ENCODE results near the gene ARL13B. TPM values are rescaled to one million over a fixed set of nuclear protein-coding genes. Genes with fewer than 3 reads are reported as not detected.
"Not testable (repeated sequence)": the region's sequence is repeated elsewhere in the genome, so short reads cannot be mapped to it uniquely, and the experiment has no call there.

The ARL13B gene
- total RNA-seq, 2 experiments from 2014 or later, result 10.5 to 10.7 TPM

DNA sequence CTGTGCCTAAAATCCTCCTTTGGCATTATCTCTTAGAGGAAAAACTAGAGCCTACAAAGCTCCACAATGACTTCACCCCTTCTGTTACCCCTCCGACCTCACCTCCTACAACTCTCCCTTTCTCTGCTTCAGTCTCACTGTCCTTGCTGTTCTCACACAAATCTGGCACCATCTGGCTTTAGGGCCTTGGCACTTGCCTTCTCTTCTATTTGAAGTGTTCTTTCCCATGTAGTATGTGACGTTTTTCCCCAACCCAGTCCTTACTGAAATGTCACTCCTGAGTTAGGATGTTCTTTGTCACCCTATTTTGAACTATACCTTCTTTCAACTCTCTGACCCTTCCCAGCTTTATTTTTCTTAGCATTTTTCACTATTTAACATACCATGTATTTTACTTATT, 39.7 kb downstream of the ARL13B start:
- Mint-ChIP-seq H3K27ac (no peak overlapping the region), H3K27me3 (no peaks in the 10 kb centered on the region), H3K4me1 (peaks cover 6% of the 10 kb centered on the region), H3K4me3 (no peak overlapping the region), H3K9me3 (no peaks in the 10 kb centered on the region), H3K36me3 (peaks cover 5% of the 10 kb centered on the region)
- DNase-seq, result no peak

DNA sequence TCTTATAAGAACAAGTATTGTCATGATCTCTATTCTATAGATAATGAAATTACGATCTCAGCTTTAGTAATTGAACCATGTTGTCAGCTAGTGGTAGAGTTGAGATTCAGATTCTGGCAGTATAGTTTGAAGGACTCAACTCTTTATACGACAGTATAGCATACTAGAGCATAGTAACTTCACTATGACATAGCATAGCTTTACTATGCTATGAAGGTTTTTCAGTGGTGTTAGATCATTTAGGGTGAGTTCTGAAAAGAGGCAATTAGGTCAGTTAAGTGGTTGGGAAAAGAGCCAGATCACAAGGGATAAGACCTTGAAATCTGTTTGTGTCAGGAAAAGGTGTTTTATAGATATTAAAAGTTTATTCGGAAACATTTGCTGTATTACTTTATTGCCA, 40.3 kb downstream of the ARL13B start:
- no peaks in the 10 kb centered on the region for H3K4me1 Mint-ChIP-seq
- H3K4me3 Mint-ChIP-seq, result no peak overlapping the region
- H3K9me3 Mint-ChIP-seq, result no peaks in the 10 kb centered on the region
- DNase-seq, result no peak
- H3K27ac Mint-ChIP-seq, result no peak overlapping the region
- no peaks in the 10 kb centered on the region for H3K27me3 Mint-ChIP-seq
- no peaks in the 10 kb centered on the region for H3K36me3 Mint-ChIP-seq

DNA sequence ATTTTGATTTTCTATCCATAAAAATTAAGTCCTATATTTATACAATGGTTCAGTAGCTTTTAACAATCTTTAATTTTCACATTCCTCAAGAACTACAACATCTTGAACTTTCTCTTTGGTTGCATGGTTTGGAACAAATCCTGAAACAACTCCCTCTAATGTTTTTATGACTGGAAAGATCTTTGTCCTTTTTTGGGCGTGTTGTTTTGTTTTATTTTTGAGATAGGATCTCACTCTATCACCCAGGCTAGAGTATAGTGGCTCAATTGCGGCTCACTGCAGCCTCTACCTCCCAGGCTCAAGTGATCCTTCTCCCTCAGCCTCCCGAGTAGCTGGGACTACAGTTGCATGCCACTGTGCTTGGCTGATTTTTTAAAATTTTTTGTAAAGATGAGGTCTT, 44.4 kb downstream of the ARL13B start:
- no peaks in the 10 kb centered on the region for H3K9me3 Mint-ChIP-seq
- no peaks in the 10 kb centered on the region for H3K27me3 Mint-ChIP-seq
- no peak overlapping the region for H3K27ac Mint-ChIP-seq
- no peak for DNase-seq
- H3K36me3 Mint-ChIP-seq, result no peaks in the 10 kb centered on the region
- H3K4me3 Mint-ChIP-seq, result no peak overlapping the region
- H3K4me1 Mint-ChIP-seq, result no peaks in the 10 kb centered on the region

DNA sequence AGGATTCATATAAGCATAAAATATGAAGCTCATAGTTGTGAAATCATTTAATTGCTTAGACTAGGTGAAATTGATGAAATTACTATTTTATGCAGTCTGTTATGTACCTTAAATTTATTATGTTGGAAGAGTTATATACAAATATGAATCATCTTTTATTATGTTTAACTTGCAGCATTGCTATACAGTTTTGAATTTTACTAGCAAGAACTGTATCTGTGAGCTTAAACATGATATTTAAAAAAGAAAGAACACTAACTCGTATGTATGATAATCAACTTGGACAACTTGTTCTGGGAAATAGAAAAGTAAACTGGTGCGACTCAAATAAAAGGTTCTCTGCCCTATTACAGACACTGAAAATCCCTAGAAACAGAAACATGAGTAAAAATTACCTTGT, 46.7 kb downstream of the ARL13B start:
- no peak for DNase-seq
- Mint-ChIP-seq H3K36me3 (no peaks in the 10 kb centered on the region), H3K4me3 (no peak overlapping the region), H3K27ac (no peak overlapping the region), H3K27me3 (no peaks in the 10 kb centered on the region), H3K9me3 (no peaks in the 10 kb centered on the region), H3K4me1 (no peaks in the 10 kb centered on the region)

DNA sequence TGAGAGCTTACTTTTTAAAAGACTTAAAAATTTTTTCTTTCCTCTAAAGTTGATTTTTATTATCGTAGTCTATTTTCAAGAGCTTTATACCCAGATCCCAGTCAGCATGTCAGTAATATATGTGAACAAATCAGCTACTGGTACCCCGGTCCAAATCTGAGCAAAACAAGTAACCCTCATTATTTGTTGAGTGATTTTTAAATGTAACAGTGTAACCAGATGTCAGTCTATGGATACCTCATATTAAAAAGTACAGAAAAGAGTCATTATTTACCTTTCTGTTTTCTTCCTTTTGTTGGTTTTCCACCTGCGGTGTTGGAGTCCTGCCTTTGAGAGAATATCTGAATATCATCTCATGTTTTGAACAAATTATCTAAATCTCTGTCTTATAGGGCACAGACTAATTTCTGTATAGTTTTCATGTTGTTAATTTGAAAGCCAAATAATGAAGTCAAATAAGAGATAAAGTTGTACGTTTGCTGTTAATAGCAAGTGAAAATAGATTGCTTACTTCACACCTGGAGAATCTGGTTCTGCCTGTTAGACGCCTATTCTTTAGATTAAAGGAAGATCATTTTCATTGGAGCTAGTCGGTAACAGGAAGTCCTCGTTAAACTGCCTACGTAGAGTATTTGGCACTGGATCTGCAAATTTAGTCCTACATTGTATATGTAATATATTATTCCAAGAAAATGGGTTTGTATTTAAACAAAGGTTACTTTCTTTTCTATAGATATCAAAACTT, 48.3 kb downstream of the ARL13B start, which contains the start of gene STX19:
TSS of gene STX19 (minus strand) at position 505 of the 745 bp plus-strand sequence. CDS start 13,328 bp downstream, outside the sequence.
- Mint-ChIP-seq H3K36me3 (peaks cover 4% of the 10 kb centered on the region), H3K27ac (no peak within 1 kb of the TSS), H3K27me3 (no peaks in the 10 kb centered on the region), H3K4me1 (no peaks in the 10 kb centered on the region), H3K9me3 (no peaks in the 10 kb centered on the region), H3K4me3 (no peak within 1 kb of the TSS)
- no peak for DNase-seq

DNA sequence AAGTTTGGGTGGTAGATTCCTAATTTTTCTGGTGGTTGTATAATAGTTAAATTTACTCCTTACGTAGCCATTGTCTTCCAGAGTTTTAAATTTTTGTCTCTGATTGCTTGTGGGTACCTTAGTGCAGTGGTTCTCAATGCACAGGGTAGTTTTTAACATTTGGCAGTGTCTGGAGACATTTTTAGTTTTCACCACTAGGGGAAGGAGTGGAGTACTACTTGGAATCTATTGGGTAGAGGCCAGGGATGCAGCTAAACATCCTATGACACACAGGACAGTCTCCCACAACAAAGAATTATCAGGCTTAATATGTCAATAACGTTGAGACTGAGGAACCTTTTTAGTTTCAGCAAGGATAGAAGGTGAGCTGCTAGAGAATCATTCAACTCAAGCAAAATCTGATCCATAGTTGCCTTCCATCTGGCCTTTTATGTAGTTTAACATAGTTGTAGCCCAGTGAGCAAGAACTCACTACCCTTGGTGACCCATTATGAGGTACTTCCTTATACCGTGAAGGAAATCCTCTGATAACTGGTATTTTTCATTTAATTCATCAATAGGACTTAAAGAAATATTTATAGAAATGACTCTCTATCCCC, 57.1 kb downstream of the ARL13B start:
- no peaks in the 10 kb centered on the region for H3K27me3 Mint-ChIP-seq
- no peaks in the 10 kb centered on the region for H3K4me1 Mint-ChIP-seq
- H3K36me3 Mint-ChIP-seq, result peaks cover under 1% of the 10 kb centered on the region
- no peaks in the 10 kb centered on the region for H3K9me3 Mint-ChIP-seq
- no peak overlapping the region for H3K4me3 Mint-ChIP-seq
- no peak overlapping the region for H3K27ac Mint-ChIP-seq
- DNase-seq, result no peak

DNA sequence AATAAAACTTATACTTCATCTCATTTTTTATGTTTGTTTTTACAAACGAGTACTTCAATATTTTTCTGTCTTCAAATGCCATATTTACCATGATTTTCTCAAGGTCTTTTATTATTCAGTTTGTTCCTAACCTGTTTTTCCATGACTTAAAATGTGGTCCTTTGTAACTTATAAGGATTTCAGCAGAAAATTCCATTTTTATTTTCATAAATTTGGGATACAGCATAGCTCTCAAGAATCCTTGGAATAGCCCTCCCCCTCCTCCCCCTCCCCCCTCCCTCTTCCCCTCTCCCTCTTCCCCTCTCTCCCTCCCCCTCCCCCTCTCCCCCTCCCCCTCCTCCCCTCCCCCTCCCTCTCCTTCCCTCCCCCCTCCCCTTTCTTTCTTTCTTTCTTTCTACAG, 63.3 kb downstream of the ARL13B start:
- no peak overlapping the region for H3K27ac Mint-ChIP-seq
- H3K9me3 Mint-ChIP-seq, result no peaks in the 10 kb centered on the region
- no peak overlapping the region for H3K4me3 Mint-ChIP-seq

DNA sequence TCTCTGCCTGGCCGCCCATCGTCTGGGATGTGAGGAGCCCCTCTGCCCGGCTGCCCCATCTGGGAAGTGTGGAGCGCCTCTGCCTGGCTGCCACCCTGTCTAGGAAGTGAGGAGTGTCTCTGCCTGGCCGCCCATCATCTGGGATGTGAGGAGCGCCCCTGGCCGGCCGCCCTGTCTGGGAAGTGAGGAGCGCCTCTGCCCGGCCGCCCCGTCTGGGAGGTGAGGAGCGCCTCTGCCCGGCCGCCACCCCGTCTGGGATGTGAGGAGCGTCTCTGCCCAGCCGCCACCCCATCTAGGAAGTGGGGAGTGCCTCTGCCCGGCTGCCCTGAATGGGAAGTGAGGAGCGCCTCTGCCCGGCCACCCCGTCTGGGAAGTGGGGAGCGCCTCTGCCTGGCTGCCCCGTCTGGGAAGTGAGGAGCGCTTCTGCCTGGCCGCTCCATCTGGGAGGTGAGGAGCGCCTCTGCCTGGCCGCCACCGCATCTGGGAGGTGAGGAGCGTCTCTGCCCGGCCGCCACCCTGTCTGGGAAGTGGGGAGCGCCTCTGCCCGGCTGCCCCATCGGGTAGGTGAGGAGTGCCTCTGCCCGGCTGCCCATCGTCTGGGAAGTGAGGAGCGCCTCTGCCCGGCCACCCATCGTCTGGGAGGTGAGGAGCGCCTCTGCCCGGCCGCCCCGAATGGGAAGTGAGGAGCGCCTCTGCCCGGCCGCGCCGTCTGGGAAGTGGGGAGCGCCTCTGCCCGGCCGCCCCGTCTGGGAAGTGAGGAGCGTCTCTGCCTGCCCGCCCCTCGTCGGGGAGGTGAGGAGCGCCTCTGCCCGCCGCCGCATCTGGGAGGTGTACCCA, 64.4 kb downstream of the ARL13B start:
- H3K27me3 Mint-ChIP-seq, DNase-seq: not testable (repeated sequence)

More for the DNA sequence above, 63.3 kb downstream of the ARL13B start:
- Mint-ChIP-seq H3K4me1 (peaks cover 5% of the 10 kb centered on the region), H3K36me3 (peaks cover 15% of the 10 kb centered on the region), H3K27me3 (no peaks in the 10 kb centered on the region)
- no peak for DNase-seq

DNA sequence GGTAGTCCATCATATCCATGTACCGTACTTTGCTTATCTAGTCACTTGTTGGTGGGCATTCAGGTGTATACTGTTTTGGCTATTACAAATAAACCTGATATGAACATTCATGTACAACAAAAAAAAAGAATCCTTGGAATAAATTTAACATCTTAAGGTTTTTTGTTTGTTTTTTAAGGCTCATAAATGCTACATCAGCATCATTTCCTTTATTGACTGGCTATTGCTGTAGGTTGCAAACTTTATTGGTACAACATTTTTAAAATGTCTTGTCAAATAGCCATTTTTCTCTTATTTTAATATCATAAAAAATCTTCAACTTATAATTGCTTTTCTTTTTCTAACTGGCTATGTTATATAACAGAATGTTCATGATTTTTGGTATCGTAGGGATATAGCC, 66.6 kb downstream of the ARL13B start:
- Mint-ChIP-seq H3K4me1 (peaks cover 5% of the 10 kb centered on the region), H3K36me3 (peaks cover 15% of the 10 kb centered on the region), H3K9me3 (no peaks in the 10 kb centered on the region), H3K27ac (no peak overlapping the region), H3K27me3 (no peaks in the 10 kb centered on the region), H3K4me3 (no peak overlapping the region)
- DNase-seq, result no peak

More for the DNA sequence above, 64.4 kb downstream of the ARL13B start:
- not testable (repeated sequence) for H3K9me3 Mint-ChIP-seq, H3K27ac Mint-ChIP-seq, H3K4me1 Mint-ChIP-seq, H3K4me3 Mint-ChIP-seq
- H3K36me3 Mint-ChIP-seq, result peaks cover 15% of the 10 kb centered on the region

DNA sequence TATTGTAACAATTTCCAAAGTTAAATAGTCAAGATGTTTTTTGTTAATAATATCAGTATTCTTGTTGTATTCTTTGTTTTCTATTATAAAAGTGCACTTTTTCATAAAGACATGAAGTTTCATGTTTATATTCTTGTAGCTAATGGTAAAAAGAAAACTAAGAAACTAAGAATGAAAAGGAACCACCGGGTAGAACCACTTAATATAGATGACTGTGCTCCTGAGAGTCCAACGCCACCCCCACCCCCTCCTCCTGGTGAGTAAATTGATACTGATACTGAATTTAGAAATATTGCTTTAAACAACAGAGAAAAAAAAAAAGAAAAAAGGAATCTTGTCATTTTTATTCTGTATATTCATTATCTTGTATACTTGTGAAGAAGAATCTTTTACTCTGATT, 69.3 kb downstream of the ARL13B start:
- no peaks in the 10 kb centered on the region for H3K4me1 Mint-ChIP-seq
- no peaks in the 10 kb centered on the region for H3K9me3 Mint-ChIP-seq
- no peaks in the 10 kb centered on the region for H3K27me3 Mint-ChIP-seq
- DNase-seq, result no peak
- H3K27ac Mint-ChIP-seq, result no peak overlapping the region
- H3K4me3 Mint-ChIP-seq, result no peak overlapping the region
- peaks cover 6% of the 10 kb centered on the region for H3K36me3 Mint-ChIP-seq

DNA sequence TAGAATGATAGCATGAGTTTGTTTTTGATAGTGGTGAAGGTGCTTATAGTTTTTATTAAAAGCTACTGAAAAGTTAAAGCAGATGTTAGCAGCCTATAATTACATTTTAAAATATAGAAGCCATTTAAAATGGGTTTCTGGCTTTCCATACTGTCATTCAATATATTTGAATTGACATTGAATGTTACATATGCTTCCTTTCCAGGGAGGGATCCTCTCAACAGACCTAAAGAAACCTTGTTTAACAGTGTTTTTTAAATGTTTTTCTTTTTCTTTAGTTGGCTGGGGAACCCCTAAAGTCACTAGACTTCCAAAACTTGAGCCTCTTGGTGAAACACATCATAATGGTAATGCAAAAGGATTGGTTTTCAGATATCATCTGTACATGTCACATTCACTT, 70.6 kb downstream of the ARL13B start:
- Mint-ChIP-seq H3K36me3 (no peaks in the 10 kb centered on the region), H3K27ac (no peak overlapping the region), H3K27me3 (no peaks in the 10 kb centered on the region), H3K4me1 (no peaks in the 10 kb centered on the region), H3K9me3 (no peaks in the 10 kb centered on the region), H3K4me3 (no peak overlapping the region)
- DNase-seq, result no peak

DNA sequence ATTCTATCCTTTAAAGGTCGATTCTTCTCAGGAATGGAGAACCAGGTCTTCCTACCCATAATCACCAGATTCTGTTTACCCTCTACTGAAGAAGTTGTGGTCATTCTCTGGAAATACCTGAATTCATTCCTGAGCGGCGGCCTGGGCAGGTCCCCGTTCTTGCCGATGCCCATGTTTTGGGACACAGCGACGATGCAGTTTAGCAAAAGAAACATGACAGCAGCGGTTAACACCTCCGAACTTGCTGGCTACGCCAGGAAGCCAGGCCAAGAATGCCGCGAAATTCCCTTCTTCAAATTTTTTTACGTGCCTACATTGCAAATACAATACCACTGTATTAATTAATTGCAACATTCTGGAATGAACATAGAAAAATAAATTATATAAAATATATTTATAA, 81.3 kb downstream of the ARL13B start:
- peaks cover 30% of the 10 kb centered on the region for H3K4me1 Mint-ChIP-seq
- H3K4me3 Mint-ChIP-seq, result no peak overlapping the region
- H3K27me3 Mint-ChIP-seq, result no peaks in the 10 kb centered on the region

DNA sequence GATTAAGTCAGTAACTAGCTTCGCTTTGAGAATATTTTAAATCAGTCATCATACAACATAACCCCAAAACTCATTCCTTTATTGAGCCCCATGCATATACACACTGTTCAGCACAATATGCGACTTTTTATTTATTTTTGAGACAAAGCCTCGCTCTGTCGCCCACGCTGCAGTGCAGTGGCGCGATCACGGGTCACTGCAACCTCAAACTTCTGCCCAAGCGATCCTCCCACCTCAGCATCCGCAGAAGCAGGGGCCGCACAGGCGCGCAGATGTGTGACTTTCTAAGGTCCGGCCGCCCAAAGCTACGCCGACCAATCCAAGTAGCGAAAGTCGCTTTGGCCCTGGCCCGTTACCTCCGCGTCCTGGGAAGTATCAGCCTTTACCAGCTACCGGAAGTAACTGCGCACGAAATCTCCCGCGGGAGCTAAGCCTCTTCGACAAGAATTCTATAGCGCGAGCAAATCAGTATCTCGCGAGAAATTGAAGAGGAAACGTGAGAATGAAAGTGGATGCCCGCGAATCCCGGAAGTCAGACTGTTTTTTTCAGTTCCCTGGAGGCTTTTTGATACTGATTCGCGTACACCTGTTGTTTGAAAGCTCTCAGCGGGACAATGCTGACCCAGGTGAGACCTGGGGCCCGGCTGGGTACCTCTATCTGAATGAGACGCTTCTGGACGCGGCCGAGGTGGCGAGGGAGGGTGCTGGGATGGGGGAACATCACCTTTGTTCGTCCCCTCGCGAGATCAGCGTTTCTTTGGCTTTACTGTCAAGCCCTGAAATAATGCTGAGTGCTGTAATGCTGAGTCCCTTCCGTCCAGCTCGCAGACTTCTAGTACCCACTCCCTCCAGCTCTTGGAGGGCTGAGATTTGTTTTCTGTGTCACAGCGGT, 82.8 kb downstream of the ARL13B start, which contains the start of the genes DHFR2 and NSUN3:
TSS of gene DHFR2 (minus strand) at position 404 of the 892 bp plus-strand sequence. CDS start 1,405 bp downstream, outside the sequence.
TSS of gene NSUN3 (plus strand) at position 549 of the 892 bp plus-strand sequence. CDS start at position 615, 66 bp downstream.
- DNase-seq, result peak; percentile 82
- Mint-ChIP-seq H3K9me3 (peaks cover 3% of the 10 kb centered on the region), H3K4me3 (peak within 1 kb of the TSS; percentile 97), H3K27me3 (no peaks in the 10 kb centered on the region), H3K27ac (peak within 1 kb of the TSS; percentile 99), H3K4me1 (peaks cover 38% of the 10 kb centered on the region), H3K36me3 (peaks cover 45% of the 10 kb centered on the region)

More for the DNA sequence above, 81.3 kb downstream of the ARL13B start:
- no peak for DNase-seq
- no peak overlapping the region for H3K27ac Mint-ChIP-seq
- no peaks in the 10 kb centered on the region for H3K9me3 Mint-ChIP-seq
- H3K36me3 Mint-ChIP-seq, result peaks cover 31% of the 10 kb centered on the region

DNA sequence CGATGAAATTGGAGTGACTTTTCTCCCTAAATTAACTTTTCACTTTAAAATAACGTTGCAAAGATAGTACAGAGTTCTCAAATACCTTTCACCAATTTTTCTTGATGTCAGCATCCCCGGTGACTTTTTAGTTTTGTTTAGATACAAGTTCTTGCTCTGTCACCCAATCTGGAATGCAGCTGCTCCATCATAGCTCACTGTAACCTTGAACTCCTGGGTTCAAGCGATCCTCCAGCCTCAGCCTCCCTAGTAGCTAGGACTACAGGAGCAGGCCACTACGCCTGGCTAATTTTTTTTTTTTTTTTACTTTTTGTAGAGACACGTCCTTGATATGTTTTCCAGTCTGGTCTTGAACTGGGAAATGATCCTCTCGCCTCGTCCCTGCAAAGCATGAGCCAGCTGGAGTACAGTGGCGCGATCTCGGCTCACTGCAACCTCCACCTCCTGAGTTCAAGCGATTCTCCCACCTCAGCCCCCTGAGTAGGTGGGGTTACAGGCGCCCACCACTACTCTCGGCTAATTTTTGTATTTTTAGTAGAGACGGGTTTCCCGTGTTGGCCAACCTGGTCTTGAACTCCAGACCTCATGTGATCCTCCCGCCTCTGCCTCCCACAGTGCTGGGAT, 83.7 kb downstream of the ARL13B start:
- H3K9me3 Mint-ChIP-seq, result peaks cover 3% of the 10 kb centered on the region
- H3K36me3 Mint-ChIP-seq, result peaks cover 46% of the 10 kb centered on the region
- peaks cover 37% of the 10 kb centered on the region for H3K4me1 Mint-ChIP-seq
- H3K4me3 Mint-ChIP-seq, result peak overlapping the region; percentile 97
- no peaks in the 10 kb centered on the region for H3K27me3 Mint-ChIP-seq
- peak overlapping the region; percentile 99 for H3K27ac Mint-ChIP-seq
- DNase-seq, result no peak
